Brain microvascular endothelial cell (primary cell): ENCODE data around the gene AP5S1.

ENCODE experiments used
- DNase-seq: peaks from one replicate; pipeline ENCODE4 v3.0.0-alpha.2; 2020
- H3K27ac ChIP-seq: fragments of 250-450 bp; sonication (Bioruptor Pico); 2 replicates; pipeline ENCODE4 v1.5.1; 2020; ENCODE audit warnings: mild to moderate bottlenecking, moderate library complexity
- H3K27me3 ChIP-seq: fragments of 250-450 bp; sonication (Bioruptor Pico); replicated peaks from 2 replicates; pipeline ENCODE4 v1.5.1; 2020; ENCODE audit warnings: mild to moderate bottlenecking
- H3K36me3 ChIP-seq: fragments of 250-450 bp; sonication (Bioruptor Pico); replicated peaks from 2 replicates; pipeline ENCODE4 v1.5.1; 2020; ENCODE audit warnings: mild to moderate bottlenecking
- H3K4me3 ChIP-seq: 2 replicates; pipeline ENCODE4 v1.5.1; 2011; ENCODE audit warnings: low read depth, mild to moderate bottlenecking, control low read depth, low read length, moderate library complexity
- in situ Hi-C: cut with HindIII; loops from 2 replicates; pipeline ENCODE4 v1.10.0; 2017; ENCODE audit warnings: low sequenced_read_pairs, low pct_ligation_motif_present
- TF ChIP-seq, protein P1 (sequence below): IDR thresholded peaks from 2 replicates; pipeline ENCODE4 v1.5.1; 2011; ENCODE audit warnings: low read depth, mild to moderate bottlenecking, moderate library complexity, low read length, control low read depth, inconsistent platforms; ENCODE audit errors: missing control alignments

Gene AP5S1

GRCh38 chr20:3858689-3859088 is 38.3 kb downstream of the AP5S1 start:
- DNase-seq: no peak
- in situ Hi-C loops: no loop called here
- Histone ChIP-seq H3K4me3 (no peak overlapping the region), H3K27ac (no peak overlapping the region), H3K27me3 (no peaks in the 10 kb centered on the region), H3K36me3 (peaks cover 71% of the 10 kb centered on the region)
- TF ChIP-seq, protein P1, sequence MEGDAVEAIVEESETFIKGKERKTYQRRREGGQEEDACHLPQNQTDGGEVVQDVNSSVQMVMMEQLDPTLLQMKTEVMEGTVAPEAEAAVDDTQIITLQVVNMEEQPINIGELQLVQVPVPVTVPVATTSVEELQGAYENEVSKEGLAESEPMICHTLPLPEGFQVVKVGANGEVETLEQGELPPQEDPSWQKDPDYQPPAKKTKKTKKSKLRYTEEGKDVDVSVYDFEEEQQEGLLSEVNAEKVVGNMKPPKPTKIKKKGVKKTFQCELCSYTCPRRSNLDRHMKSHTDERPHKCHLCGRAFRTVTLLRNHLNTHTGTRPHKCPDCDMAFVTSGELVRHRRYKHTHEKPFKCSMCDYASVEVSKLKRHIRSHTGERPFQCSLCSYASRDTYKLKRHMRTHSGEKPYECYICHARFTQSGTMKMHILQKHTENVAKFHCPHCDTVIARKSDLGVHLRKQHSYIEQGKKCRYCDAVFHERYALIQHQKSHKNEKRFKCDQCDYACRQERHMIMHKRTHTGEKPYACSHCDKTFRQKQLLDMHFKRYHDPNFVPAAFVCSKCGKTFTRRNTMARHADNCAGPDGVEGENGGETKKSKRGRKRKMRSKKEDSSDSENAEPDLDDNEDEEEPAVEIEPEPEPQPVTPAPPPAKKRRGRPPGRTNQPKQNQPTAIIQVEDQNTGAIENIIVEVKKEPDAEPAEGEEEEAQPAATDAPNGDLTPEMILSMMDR: no peak

DNA sequence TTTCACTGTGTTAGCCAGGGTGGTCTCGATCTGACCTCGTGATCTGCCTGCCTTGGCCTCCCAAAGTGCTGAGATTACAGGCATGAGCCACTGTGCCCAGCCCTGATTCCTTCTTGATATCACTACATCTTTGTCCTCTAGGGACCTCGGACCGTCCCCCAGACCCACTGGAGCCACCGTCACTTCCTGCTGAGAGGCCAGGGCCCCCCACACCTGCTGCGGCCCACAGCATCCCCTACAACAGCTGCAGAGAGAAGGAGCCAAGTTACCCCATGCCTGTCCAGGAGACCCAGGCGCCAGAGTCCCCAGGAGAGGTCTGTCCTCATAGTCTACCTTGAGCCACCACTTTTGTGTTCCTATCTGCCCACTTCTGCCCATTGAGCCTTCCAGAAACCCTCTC is 40.8 kb downstream of the AP5S1 start:
- Histone ChIP-seq H3K36me3 (peaks cover 86% of the 10 kb centered on the region), H3K4me3 (no peak overlapping the region), H3K27ac (no peak overlapping the region), H3K27me3 (no peaks in the 10 kb centered on the region)
- no peak for DNase-seq
- TF ChIP-seq, protein P1: no peak
- in situ Hi-C loops: no loop called here

DNA sequence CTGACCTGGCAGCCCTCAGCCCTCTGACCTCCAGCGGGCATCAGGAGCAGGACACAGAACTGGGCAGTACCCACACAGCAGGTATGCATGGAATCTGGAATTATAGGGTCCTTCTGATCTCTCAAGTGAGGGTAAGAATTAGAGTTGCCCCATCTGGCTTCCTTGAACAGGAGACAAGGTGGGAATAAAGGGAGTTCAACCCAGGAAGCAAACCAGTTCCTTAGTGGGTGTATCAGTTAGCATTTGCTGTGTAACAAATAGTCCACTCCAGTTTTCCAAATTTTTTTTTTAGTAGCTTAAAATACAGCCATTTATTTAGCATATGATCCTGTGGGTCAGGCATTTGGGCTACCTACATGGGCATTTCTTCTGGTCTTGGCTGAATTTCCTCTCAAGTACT is 42.0 kb downstream of the AP5S1 start:
- Histone ChIP-seq H3K27me3 (no peaks in the 10 kb centered on the region), H3K27ac (no peak overlapping the region), H3K36me3 (peaks cover 86% of the 10 kb centered on the region), H3K4me3 (no peak overlapping the region)
- in situ Hi-C loops: no loop called here
- TF ChIP-seq, protein P1: no peak
- DNase-seq: no peak

DNA sequence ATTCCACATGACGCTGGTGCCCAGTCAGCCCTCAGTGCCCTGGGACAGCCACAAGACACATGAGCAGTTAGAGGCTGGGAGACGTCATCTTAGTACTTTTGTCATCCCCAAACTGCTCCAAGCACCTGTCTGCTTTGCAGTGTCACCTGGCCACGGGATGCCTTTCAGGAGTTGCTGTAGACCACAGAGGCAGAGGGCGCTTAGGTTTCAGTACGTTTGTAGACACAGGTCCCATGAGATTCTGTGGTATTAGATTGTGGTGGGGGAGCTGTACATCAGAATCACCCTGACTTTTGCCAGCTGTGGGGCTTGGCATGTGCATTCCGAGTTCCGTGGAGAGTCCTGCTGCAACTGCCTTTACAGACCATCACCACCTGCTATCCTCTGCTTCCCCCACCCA is 43.0 kb downstream of the AP5S1 start:
- H3K4me3 ChIP-seq: no peak overlapping the region
- no peak overlapping the region for H3K27ac ChIP-seq
- DNase-seq: no peak
- peaks cover 76% of the 10 kb centered on the region for H3K36me3 ChIP-seq
- in situ Hi-C loops: no loop called here
- TF ChIP-seq, protein P1: no peak
- no peaks in the 10 kb centered on the region for H3K27me3 ChIP-seq

GRCh38 chr20:3864518-3864917 is 44.2 kb downstream of the AP5S1 start:
- in situ Hi-C loops: no loop called here
- H3K27me3 ChIP-seq: no peaks in the 10 kb centered on the region
- no peak overlapping the region for H3K27ac ChIP-seq
- TF ChIP-seq, protein P1: no peak
- no peak overlapping the region for H3K4me3 ChIP-seq
- peaks cover 70% of the 10 kb centered on the region for H3K36me3 ChIP-seq
- no peak for DNase-seq

- TF ChIP-seq, protein P1: no peak
- no peak overlapping the region for H3K4me3 ChIP-seq
- no peaks in the 10 kb centered on the region for H3K27me3 ChIP-seq
- in situ Hi-C loops: no loop called here
- no peak overlapping the region for H3K27ac ChIP-seq
- H3K36me3 ChIP-seq: peaks cover 66% of the 10 kb centered on the region
- DNase-seq: no peak
Measured at GRCh38 chr20:3865152-3865886, 45.0 kb downstream of the AP5S1 start.
